Neuronal stem cell (in vitro differentiated cells): ENCODE results near the gene CEND1.

Experiments
- DNase-seq: peaks from one replicate; pipeline ENCODE4 v3.0.0-alpha.2; 2013; ENCODE audit warnings: low spot score
- H2AFZ ChIP-seq: one replicate; pipeline ENCODE4 v1.6.1; 2013; ENCODE audit warnings: mild to moderate bottlenecking, low read length, inconsistent platforms
- H2AK5ac ChIP-seq: 2 replicates; pipeline ENCODE4 v1.6.1; 2013; ENCODE audit warnings: low read depth, mild to moderate bottlenecking, inconsistent platforms, low read length, moderate library complexity, mixed read lengths
- H2BK120ac ChIP-seq: 2 replicates; pipeline ENCODE4 v1.6.1; 2013; ENCODE audit warnings: low read depth, mild to moderate bottlenecking, inconsistent platforms, low read length, moderate library complexity, mixed read lengths
- H2BK12ac ChIP-seq: one replicate; pipeline ENCODE4 v1.6.1; 2013; ENCODE audit warnings: low read length, inconsistent platforms
- H2BK15ac ChIP-seq: 2 replicates; pipeline ENCODE4 v1.6.1; 2013; ENCODE audit warnings: mild to moderate bottlenecking, low read length, inconsistent platforms, mixed read lengths
- H2BK5ac ChIP-seq: one replicate; pipeline ENCODE4 v1.6.1; 2013; ENCODE audit warnings: inconsistent platforms, mild to moderate bottlenecking, low read length, moderate library complexity
- H3K14ac ChIP-seq: one replicate; pipeline ENCODE4 v1.6.1; 2013; ENCODE audit warnings: low read length, inconsistent platforms
- H3K18ac ChIP-seq: 2 replicates; pipeline ENCODE4 v1.6.1; 2013; ENCODE audit warnings: low read length, inconsistent platforms
- H3K23ac ChIP-seq: 2 replicates; pipeline ENCODE4 v1.6.1; 2013; ENCODE audit warnings: low read depth, mild to moderate bottlenecking, mixed read lengths, low read length, inconsistent platforms; ENCODE audit not compliant: poor library complexity
- H3K27ac ChIP-seq: replicated peaks from 3 replicates; pipeline ENCODE4 v1.5.1; 2013; ENCODE audit warnings: low read length, inconsistent platforms
- H3K27me3 ChIP-seq, 3 experiments: 2 replicates each; pipeline ENCODE4 v1.6.1; 2013; ENCODE audit warnings: low read length in 3 of 3, mild to moderate bottlenecking in 2 of 3, inconsistent platforms in 1 of 3, low read depth in 1 of 3, mixed read lengths in 1 of 3, moderate library complexity in 1 of 3; ENCODE audit not compliant: control insufficient read depth in 3 of 3, insufficient read depth in 3 of 3
- H3K36me3 ChIP-seq, 2 donors: replicated peaks in 1 of 2; 2 replicates each; pipeline ENCODE4 v1.6.1; 2013; ENCODE audit warnings: low read length in 2 of 2; ENCODE audit not compliant: control insufficient read depth in 2 of 2, insufficient read depth in 2 of 2
- H3K4ac ChIP-seq: 2 replicates; pipeline ENCODE4 v1.6.1; 2013; ENCODE audit warnings: inconsistent platforms, mild to moderate bottlenecking, low read length, moderate library complexity
- H3K4me1 ChIP-seq, 2 donors: 1 replicate in 1 of 2; 2 replicates in 1 of 2; pipeline ENCODE4 v1.6.1; 2013; ENCODE audit warnings: low read length in 2 of 2, low read depth in 1 of 2; ENCODE audit not compliant: control insufficient read depth in 2 of 2, insufficient read depth in 1 of 2
- H3K4me2 ChIP-seq: one replicate; pipeline ENCODE4 v1.6.1; 2013; ENCODE audit warnings: mild to moderate bottlenecking, low read length, inconsistent platforms; ENCODE audit not compliant: insufficient read depth, poor library complexity, severe bottlenecking
- H3K4me3 ChIP-seq, 2 donors: 2 replicates each; pipeline ENCODE4 v1.5.1; 2013; ENCODE audit warnings: low read length in 2 of 2, mild to moderate bottlenecking in 2 of 2, inconsistent platforms in 1 of 2, moderate library complexity in 1 of 2
- H3K79me1 ChIP-seq: one replicate; pipeline ENCODE4 v1.6.1; 2013; ENCODE audit warnings: low read depth, mild to moderate bottlenecking, inconsistent platforms, low read length, moderate library complexity
- H3K9ac ChIP-seq: one replicate; pipeline ENCODE4 v1.6.1; 2013; ENCODE audit warnings: mild to moderate bottlenecking, low read depth, low read length, inconsistent platforms; ENCODE audit not compliant: poor library complexity
- H3K9me3 ChIP-seq, 2 donors: replicated peaks in 1 of 2; 2 replicates each; pipeline versions ENCODE3 to v1.6.1; 2013; ENCODE audit warnings: low read length in 2 of 2, mild to moderate bottlenecking in 2 of 2, inconsistent platforms in 1 of 2, low read depth in 1 of 2, mixed read lengths in 1 of 2, moderate library complexity in 1 of 2; ENCODE audit not compliant: control insufficient read depth in 2 of 2, insufficient read depth in 1 of 2
- H4K8ac ChIP-seq: one replicate; pipeline ENCODE4 v1.6.1; 2013; ENCODE audit warnings: low read depth, mild to moderate bottlenecking, inconsistent platforms, low read length, moderate library complexity
- H4K91ac ChIP-seq: one replicate; pipeline ENCODE4 v1.6.1; 2013; ENCODE audit warnings: low read length, low read depth, mild to moderate bottlenecking, inconsistent platforms; ENCODE audit not compliant: poor library complexity
- WGBS, 2 donors: extraction: QIAGEN DNeasy Blood & Tissue Kit; methylation state at CpG; one replicate each; pipeline ENCODE4 v1.1.7; 2013; ENCODE audit warnings: missing lambda C conversion rate in 2 of 2, mixed read lengths in 1 of 2; ENCODE audit not compliant: insufficient read length in 2 of 2, insufficient replicate concordance in 1 of 2; ENCODE audit errors: extremely low coverage in 2 of 2; 5-methylcytosine and 5-hydroxymethylcytosine counted together

CEND1 gene

GRCh38 chr11:816433-816779 is 26.5 kb upstream of the CEND1 start:
- Histone ChIP-seq H3K14ac (no peak overlapping the region), H2AK5ac (peak overlapping the region; percentile 10), H3K9ac (no peak overlapping the region), H2BK5ac (no peak overlapping the region), H3K4me3 (no peak overlapping the region), H2BK15ac (no peak overlapping the region), H3K18ac (no peak overlapping the region), H3K36me3 (peaks cover 25 to 36% of the 10 kb centered on the region in 2 donors), H3K4ac (no peak overlapping the region), H3K79me1 (peaks cover 11% of the 10 kb centered on the region), H3K27me3 (no peaks in the 10 kb centered on the region), H2AFZ (no peak overlapping the region), H3K23ac (no peak overlapping the region), H4K8ac (no peak overlapping the region), H3K27ac (no peak overlapping the region), H2BK12ac (no peak overlapping the region), H3K4me2 (no peak overlapping the region), H4K91ac (no peak overlapping the region), H2BK120ac (no peak overlapping the region), H3K9me3 (peaks cover 0 to 2% of the 10 kb centered on the region in 2 donors), H3K4me1 (peaks cover 12 to 15% of the 10 kb centered on the region in 2 donors)
- no CpG with 5 or more reads among the region's 11 CpGs for WGBS, 2 donors
- no peak for DNase-seq

- Histone ChIP-seq H2BK15ac (no peak overlapping the region), H3K4me2 (no peak overlapping the region)
- WGBS, 2 donors, result no CpG with 5 or more reads among the region's 11 CpGs
These were observed 26.0 kb upstream of the CEND1 start for GRCh38 chr11:815675-816432.

GRCh38 chr11:813456-814096 is 23.7 kb upstream of the CEND1 start:
- H3K27me3 ChIP-seq, result no peaks in the 10 kb centered on the region
- no peak overlapping the region for H3K27ac ChIP-seq
- peaks cover 5 to 15% of the 10 kb centered on the region in 2 donors for H3K4me1 ChIP-seq
- H3K9me3 ChIP-seq, result peaks cover 0 to 2% of the 10 kb centered on the region in 2 donors
- H4K91ac ChIP-seq, result no peak overlapping the region
- no peak overlapping the region for H2BK120ac ChIP-seq
- H3K4ac ChIP-seq, result no peak overlapping the region
- H2BK15ac ChIP-seq, result no peak overlapping the region
- no peak overlapping the region for H3K18ac ChIP-seq
- no peak for DNase-seq
- no peak overlapping the region for H3K4me2 ChIP-seq
- peaks cover 17% of the 10 kb centered on the region for H3K79me1 ChIP-seq
- H2AK5ac ChIP-seq, result no peak overlapping the region
- WGBS, 2 donors, result no CpG with 5 or more reads among the region's 9 CpGs
- H2BK5ac ChIP-seq, result no peak overlapping the region
- H3K36me3 ChIP-seq, result peaks cover 29 to 39% of the 10 kb centered on the region in 2 donors
- no peak overlapping the region for H3K23ac ChIP-seq
- H3K4me3 ChIP-seq, result no peak overlapping the region
- peak overlapping the region; percentile 48 for H4K8ac ChIP-seq
- no peak overlapping the region for H2BK12ac ChIP-seq
- no peak overlapping the region for H3K9ac ChIP-seq
- no peak overlapping the region for H2AFZ ChIP-seq
- no peak overlapping the region for H3K14ac ChIP-seq

More at GRCh38 chr11:815675-816432, 26.0 kb upstream of the CEND1 start:
- H4K91ac ChIP-seq, result no peak overlapping the region
- H2AK5ac ChIP-seq, result peak overlapping the region; percentile 10
- H3K4ac ChIP-seq, result no peak overlapping the region
- H2AFZ ChIP-seq, result no peak overlapping the region
- H3K27me3 ChIP-seq, result no peaks in the 10 kb centered on the region
- H2BK12ac ChIP-seq, result no peak overlapping the region
- peak overlapping the region; percentile 65 for H3K23ac ChIP-seq
- peaks cover 11 to 20% of the 10 kb centered on the region in 2 donors for H3K4me1 ChIP-seq
- H3K14ac ChIP-seq, result no peak overlapping the region
- H3K27ac ChIP-seq, result no peak overlapping the region
- peak overlapping the region; percentile 52 for H4K8ac ChIP-seq
- H3K36me3 ChIP-seq, result peaks cover 29 to 38% of the 10 kb centered on the region in 2 donors
- H3K18ac ChIP-seq, result no peak overlapping the region
- no peak overlapping the region for H2BK120ac ChIP-seq
- no peak overlapping the region for H3K4me3 ChIP-seq
- peaks cover 0 to 2% of the 10 kb centered on the region in 2 donors for H3K9me3 ChIP-seq
- DNase-seq, result no peak
- no peak overlapping the region for H3K9ac ChIP-seq
- H2BK5ac ChIP-seq, result no peak overlapping the region
- H3K79me1 ChIP-seq, result peaks cover 14% of the 10 kb centered on the region

- Histone ChIP-seq H3K36me3 (peaks cover 29 to 39% of the 10 kb centered on the region in 2 donors), H3K18ac (no peak overlapping the region), H3K9ac (no peak overlapping the region), H3K4me3 (no peak overlapping the region), H3K14ac (no peak overlapping the region), H3K4me2 (no peak overlapping the region), H3K27ac (no peak overlapping the region), H2BK12ac (no peak overlapping the region), H2BK5ac (no peak overlapping the region), H4K91ac (no peak overlapping the region), H2BK15ac (no peak overlapping the region), H3K9me3 (peaks cover 0 to 2% of the 10 kb centered on the region in 2 donors), H2AK5ac (no peak overlapping the region), H4K8ac (no peak overlapping the region), H3K4ac (no peak overlapping the region), H3K4me1 (peaks cover 8 to 18% of the 10 kb centered on the region in 2 donors), H3K79me1 (peaks cover 19% of the 10 kb centered on the region), H3K27me3 (no peaks in the 10 kb centered on the region), H2AFZ (no peak overlapping the region), H2BK120ac (no peak overlapping the region), H3K23ac (no peak overlapping the region)
- no CpG with 5 or more reads among the region's 6 CpGs for WGBS, 2 donors
- DNase-seq, result no peak
These were observed 23.2 kb upstream of the CEND1 start for GRCh38 chr11:813072-813455.
